Parathyroid adenoma (tissue), 2 donors: Measurements from ENCODE around the gene SGSM2.

Experiments used
- H2AFZ ChIP-seq: fragments of 300-600 bp; sonication (generic); one replicate; pipeline ENCODE4 v1.7.0; 2017; ENCODE audit warnings: antibody characterized with exemption, mild to moderate bottlenecking
- H3K27ac ChIP-seq: fragments of 300-600 bp; sonication (generic); one replicate; pipeline ENCODE4 v1.7.0; 2017
- H3K27me3 ChIP-seq: fragments of 300-600 bp; sonication (generic); one replicate; pipeline ENCODE4 v1.7.0; 2017; ENCODE audit warnings: low read length; ENCODE audit not compliant: control insufficient read depth, insufficient read depth
- H3K36me3 ChIP-seq: fragments of 300-600 bp; sonication (generic); one replicate; pipeline ENCODE4 v1.7.0; 2017; ENCODE audit warnings: low read length; ENCODE audit not compliant: control insufficient read depth, insufficient read depth
- H3K4me1 ChIP-seq: fragments of 300-600 bp; sonication (generic); one replicate; pipeline ENCODE4 v1.7.0; 2017; ENCODE audit warnings: control low read depth
- H3K4me2 ChIP-seq: fragments of 300-600 bp; sonication (generic); one replicate; pipeline ENCODE4 v1.7.0; 2017; ENCODE audit warnings: low read length
- H3K4me3 ChIP-seq: fragments of 300-600 bp; sonication (generic); one replicate; pipeline ENCODE4 v1.7.0; 2017; ENCODE audit warnings: low read depth, low read length
- H3K79me2 ChIP-seq: fragments of 300-600 bp; sonication (generic); one replicate; pipeline ENCODE4 v1.7.0; 2017; ENCODE audit warnings: control low read depth
- H3K9ac ChIP-seq: fragments of 300-600 bp; sonication (generic); one replicate; pipeline ENCODE4 v1.7.0; 2017; ENCODE audit warnings: mild to moderate bottlenecking
- H3K9me3 ChIP-seq: fragments of 300-600 bp; sonication (generic); one replicate; pipeline ENCODE4 v1.7.0; 2017; ENCODE audit warnings: low read length; ENCODE audit not compliant: control insufficient read depth
- CTCF ChIP-seq: fragments of 300-600 bp; sonication (generic); IDR thresholded peaks from one replicate; pipeline ENCODE4 v1.7.0; 2017; ENCODE audit warnings: antibody characterized with exemption, mild to moderate bottlenecking
- donor health status: primary hyperparathyroidism.

Gene SGSM2

DNA sequence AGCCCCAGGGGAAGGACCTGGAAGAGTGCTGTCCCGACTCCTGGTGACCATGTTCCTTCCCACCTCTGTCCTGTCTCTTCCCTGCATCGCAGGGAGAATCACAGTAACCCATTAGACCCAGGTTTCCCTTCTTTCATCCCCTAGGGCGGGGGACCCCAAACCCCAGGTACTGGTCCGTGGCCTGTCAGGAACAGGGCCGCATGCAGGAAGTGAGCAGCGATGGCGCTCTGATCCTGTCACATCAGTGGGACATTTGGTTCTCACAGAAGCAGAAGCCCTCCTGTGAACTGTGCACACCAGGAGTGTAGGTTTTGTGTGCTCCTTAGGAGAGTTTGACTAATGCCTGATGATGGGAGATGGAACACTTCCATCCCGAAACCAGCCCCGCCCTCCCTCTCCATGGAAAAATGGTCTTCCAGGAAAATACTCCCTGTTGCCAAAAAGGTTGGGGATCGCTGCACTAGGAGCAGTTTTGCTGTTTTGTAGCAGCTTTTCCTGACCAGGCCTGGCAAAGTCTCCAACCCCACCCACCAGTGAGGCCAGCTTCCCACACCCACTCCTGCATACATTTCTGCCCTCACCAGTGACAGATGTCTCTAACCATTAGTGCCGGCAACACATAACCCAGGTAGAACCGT lies 53.0 kb downstream of the SGSM2 start:
- H3K79me2 ChIP-seq: peaks cover 27% of the 10 kb centered on the region
- H2AFZ ChIP-seq: no peak overlapping the region
- no peak overlapping the region for H3K4me3 ChIP-seq
- no peaks in the 10 kb centered on the region for H3K9me3 ChIP-seq
- no peaks in the 10 kb centered on the region for H3K27me3 ChIP-seq
- no peaks in the 10 kb centered on the region for H3K36me3 ChIP-seq
- no peak for TF ChIP-seq CTCF
- H3K4me1 ChIP-seq: peaks cover 41% of the 10 kb centered on the region
- H3K9ac ChIP-seq: no peak overlapping the region
- no peak overlapping the region for H3K4me2 ChIP-seq
- H3K27ac ChIP-seq: peak overlapping the region; percentile 8

DNA sequence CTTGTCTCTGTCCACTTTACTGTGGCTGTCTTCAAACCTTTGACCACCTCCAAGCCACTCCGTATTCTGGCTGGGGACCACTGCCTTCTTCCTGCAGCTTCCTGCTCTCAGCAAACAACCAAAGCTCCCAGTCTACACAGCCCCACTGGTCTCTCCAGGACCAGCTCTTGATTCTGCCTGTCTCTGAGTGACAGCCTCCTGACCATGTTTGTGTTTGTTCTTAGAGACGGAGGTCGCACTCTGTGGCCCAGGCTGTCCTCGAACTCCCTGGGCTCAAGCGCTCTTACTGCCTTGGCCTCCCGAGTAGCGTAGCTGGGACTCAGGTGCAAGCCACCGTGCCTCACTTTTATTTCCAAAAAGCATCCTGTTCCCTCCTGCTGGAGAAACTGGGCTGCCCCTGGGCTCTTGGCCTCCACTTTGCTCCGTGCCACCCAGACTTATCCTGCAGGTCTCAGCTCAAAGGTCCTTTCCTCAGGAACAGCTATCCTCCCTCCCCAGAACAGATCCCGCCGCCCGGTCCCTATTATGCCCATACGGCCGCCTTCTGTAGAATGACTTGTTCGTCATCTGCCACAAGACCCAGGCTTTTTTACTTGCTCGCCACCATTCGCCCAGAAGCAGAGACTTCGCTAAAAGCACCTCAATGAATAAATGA lies 54.4 kb downstream of the SGSM2 start:
- peak overlapping the region; percentile 45 for H3K4me3 ChIP-seq
- H3K4me1 ChIP-seq: peaks cover 43% of the 10 kb centered on the region
- no peaks in the 10 kb centered on the region for H3K9me3 ChIP-seq
- TF ChIP-seq CTCF: no peak
- H2AFZ ChIP-seq: peak overlapping the region; percentile 57
- no peak overlapping the region for H3K9ac ChIP-seq
- H3K4me2 ChIP-seq: peak overlapping the region; percentile 77
- no peaks in the 10 kb centered on the region for H3K27me3 ChIP-seq
- peaks cover 27% of the 10 kb centered on the region for H3K79me2 ChIP-seq
- peak overlapping the region; percentile 83 for H3K27ac ChIP-seq
- H3K36me3 ChIP-seq: no peaks in the 10 kb centered on the region

DNA sequence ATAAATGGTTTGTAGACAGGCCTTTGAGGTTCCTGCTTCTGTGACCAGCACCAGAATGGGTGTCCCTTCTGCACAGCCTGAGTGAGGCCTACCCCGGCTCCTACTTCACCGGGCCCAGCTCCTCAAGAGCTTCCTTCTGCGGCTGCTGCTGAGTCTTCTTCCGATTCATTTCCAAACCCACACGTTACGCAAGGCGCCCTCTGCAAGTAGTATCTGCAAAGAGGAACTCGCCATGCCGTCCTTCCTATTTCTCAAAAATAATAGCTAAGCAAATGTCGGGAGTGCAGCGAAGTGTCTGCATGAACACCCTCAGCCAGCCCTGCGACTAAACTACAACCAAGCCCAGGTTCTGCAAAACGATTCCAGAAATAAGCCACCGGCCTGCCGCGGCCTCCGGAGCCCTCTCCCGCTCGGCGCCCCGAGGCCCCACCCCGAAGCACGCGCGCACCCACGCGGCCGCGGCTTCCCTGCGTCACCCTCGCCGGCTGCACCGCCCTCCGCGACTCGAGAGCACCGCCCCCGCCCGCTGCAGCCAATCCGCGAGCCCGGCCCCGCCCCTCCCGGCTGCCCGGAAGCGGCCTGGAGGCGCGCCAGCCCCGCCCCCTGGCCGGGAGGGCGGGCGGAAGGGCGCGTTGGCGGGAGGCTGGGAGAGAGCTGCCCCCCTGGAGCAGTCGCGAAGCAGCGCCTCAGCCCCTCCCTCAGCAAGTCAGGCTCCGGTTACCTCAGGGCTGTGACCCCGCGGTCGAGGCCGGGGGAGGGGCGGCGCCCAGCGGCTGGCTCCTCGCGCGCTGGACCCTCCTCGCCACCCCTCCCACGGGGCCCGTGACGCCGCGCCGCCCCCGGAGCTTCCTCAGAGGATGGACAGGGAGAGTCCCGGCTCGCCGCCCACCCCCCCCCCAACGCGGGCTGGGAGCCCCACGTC lies 55.2 kb downstream of the SGSM2 start:
- H3K4me1 ChIP-seq: peaks cover 42% of the 10 kb centered on the region
- no peak overlapping the region for H3K9ac ChIP-seq
- no peaks in the 10 kb centered on the region for H3K36me3 ChIP-seq
- no peak for TF ChIP-seq CTCF
- H3K27me3 ChIP-seq: no peaks in the 10 kb centered on the region
- H3K4me2 ChIP-seq: peak overlapping the region; percentile 97
- peaks cover 27% of the 10 kb centered on the region for H3K79me2 ChIP-seq
- H2AFZ ChIP-seq: peak overlapping the region; percentile 86
- H3K9me3 ChIP-seq: no peaks in the 10 kb centered on the region
- peak overlapping the region; percentile 97 for H3K27ac ChIP-seq
- H3K4me3 ChIP-seq: peak overlapping the region; percentile 89

- Histone ChIP-seq H3K27me3 (no peaks in the 10 kb centered on the region), H3K27ac (peak overlapping the region; percentile 97), H3K4me3 (peak overlapping the region; percentile 89), H2AFZ (peak overlapping the region; percentile 86), H3K4me2 (peak overlapping the region; percentile 97), H3K36me3 (no peaks in the 10 kb centered on the region), H3K9ac (no peak overlapping the region), H3K79me2 (peaks cover 22% of the 10 kb centered on the region), H3K9me3 (no peaks in the 10 kb centered on the region), H3K4me1 (peaks cover 48% of the 10 kb centered on the region)
- TF ChIP-seq CTCF: no peak
Measured at GRCh38 chr17:2393174-2393953, 56.1 kb downstream of the SGSM2 start.
